ENCODE data around the gene CHMP6.

CHMP6 gene

GRCh38 chr17:81043725-81044427 is 52.2 kb downstream of the CHMP6 start:
- no peak for DNase-seq (ENCODE audit: low read depth)

GRCh38 chr17:81044428-81044763 is 52.8 kb downstream of the CHMP6 start:
- no peak for DNase-seq (ENCODE audit: low read depth)

GRCh38 chr17:81044764-81045589 is 53.3 kb downstream of the CHMP6 start:
- DNase-seq (ENCODE audit: low read depth): no peak

- DNase-seq (ENCODE audit: low read depth): no peak
Observed at GRCh38 chr17:81045590-81046095, 54.0 kb downstream of the CHMP6 start.

GRCh38 chr17:81046132-81046769 is 54.6 kb downstream of the CHMP6 start:
- no peak for DNase-seq (ENCODE audit: low read depth)

GRCh38 chr17:81046770-81047359 is 55.2 kb downstream of the CHMP6 start:
- no peak for DNase-seq (ENCODE audit: low read depth)

- DNase-seq (ENCODE audit: low read depth): no peak
Observed at GRCh38 chr17:81048827-81049371, 57.3 kb downstream of the CHMP6 start.

GRCh38 chr17:81049372-81049911 is 57.8 kb downstream of the CHMP6 start:
- no peak for DNase-seq (ENCODE audit: low read depth)
